Lower lobe of right lung (tissue), 2 donors: ENCODE measurements around the gene CNTROB. TPM values are rescaled to one million over a fixed set of nuclear protein-coding genes. Genes with fewer than 3 reads are reported as not detected.

Source experiments
- ATAC-seq, 2 donors: fragments of 200-7000 bp; cut with Tn5 transposase; one replicate each; pipeline ENCODE4 v1.9.1; 2020 to 2022; ENCODE audit warnings: mild to moderate bottlenecking in 2 of 2, moderate library complexity in 2 of 2
- DNase-seq: peaks from one replicate; pipeline ENCODE4 v3.0.0-alpha.2; 2020
- H3K27ac ChIP-seq: fragments of 200-600 bp; one replicate; pipeline ENCODE4 v1.8.0; 2022
- H3K27me3 ChIP-seq: fragments of 200-600 bp; one replicate; pipeline ENCODE4 v1.8.0; 2022; ENCODE audit warnings: low read depth
- H3K36me3 ChIP-seq: fragments of 200-600 bp; one replicate; pipeline ENCODE4 v1.8.0; 2022; ENCODE audit warnings: mild to moderate bottlenecking
- H3K4me1 ChIP-seq: fragments of 200-600 bp; one replicate; pipeline ENCODE4 v1.8.0; 2022
- H3K4me3 ChIP-seq: fragments of 200-600 bp; one replicate; pipeline ENCODE4 v1.8.0; 2022; ENCODE audit warnings: mild to moderate bottlenecking
- H3K9me3 ChIP-seq: fragments of 200-600 bp; one replicate; pipeline ENCODE4 v1.8.0; 2022
- intact Hi-C: fragments of 100-400 bp; cut with DNase I; formaldehyde crosslinking; loops from one replicate; pipeline ENCODE4 v1.11.0; 2022
- total RNA-seq: library from RNA; stranded (reverse); fragmentation: NEBNext Ultra II Directional; extraction: Animal tissue kit (Norgen Biotek cat#: 25700); gene quantifications from one replicate; pipeline ENCODE4 v1.2.1, GENCODE V29; 2021
- TF ChIP-seq, protein P1 (sequence below): fragments of 200-600 bp; IDR thresholded peaks from one replicate; pipeline ENCODE4 v1.8.0; 2022; ENCODE audit warnings: antibody characterized with exemption, mild to moderate bottlenecking
- donor health status: DM: no; HTN: yes; CAD: no; lungs with severe emphysema.

Gene CNTROB
- total RNA-seq, 1 donor from 2014 or later: 56.2 TPM

DNA sequence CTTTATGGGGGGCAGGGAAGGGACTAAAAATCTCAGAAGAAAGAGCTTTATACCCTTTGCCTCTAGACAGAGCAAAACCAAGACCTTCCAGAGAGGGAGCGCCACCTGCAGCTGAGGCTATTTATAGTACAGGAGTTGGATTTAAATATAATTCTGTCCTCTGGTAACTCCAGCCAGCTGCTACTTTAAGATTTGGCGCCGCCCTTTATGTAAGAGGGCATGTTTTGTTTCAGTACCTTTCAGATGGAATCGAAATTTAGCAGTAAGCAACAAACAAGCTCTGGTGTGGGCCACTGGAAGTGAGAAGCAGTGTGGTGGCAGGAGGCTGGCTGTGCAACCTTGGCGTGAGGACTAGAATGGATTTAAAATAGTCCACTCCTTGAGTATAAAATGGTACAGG is 65.2 kb downstream of the CNTROB start:
- peaks cover 22% of the 10 kb centered on the region for H3K27me3 ChIP-seq
- ATAC-seq (peak; percentile 76 to 81), DNase-seq (no peak)
- H3K4me3 ChIP-seq: no peak overlapping the region
- TF ChIP-seq, protein P1, sequence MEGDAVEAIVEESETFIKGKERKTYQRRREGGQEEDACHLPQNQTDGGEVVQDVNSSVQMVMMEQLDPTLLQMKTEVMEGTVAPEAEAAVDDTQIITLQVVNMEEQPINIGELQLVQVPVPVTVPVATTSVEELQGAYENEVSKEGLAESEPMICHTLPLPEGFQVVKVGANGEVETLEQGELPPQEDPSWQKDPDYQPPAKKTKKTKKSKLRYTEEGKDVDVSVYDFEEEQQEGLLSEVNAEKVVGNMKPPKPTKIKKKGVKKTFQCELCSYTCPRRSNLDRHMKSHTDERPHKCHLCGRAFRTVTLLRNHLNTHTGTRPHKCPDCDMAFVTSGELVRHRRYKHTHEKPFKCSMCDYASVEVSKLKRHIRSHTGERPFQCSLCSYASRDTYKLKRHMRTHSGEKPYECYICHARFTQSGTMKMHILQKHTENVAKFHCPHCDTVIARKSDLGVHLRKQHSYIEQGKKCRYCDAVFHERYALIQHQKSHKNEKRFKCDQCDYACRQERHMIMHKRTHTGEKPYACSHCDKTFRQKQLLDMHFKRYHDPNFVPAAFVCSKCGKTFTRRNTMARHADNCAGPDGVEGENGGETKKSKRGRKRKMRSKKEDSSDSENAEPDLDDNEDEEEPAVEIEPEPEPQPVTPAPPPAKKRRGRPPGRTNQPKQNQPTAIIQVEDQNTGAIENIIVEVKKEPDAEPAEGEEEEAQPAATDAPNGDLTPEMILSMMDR: peak; percentile 37
- no peaks in the 10 kb centered on the region for H3K36me3 ChIP-seq
- no peak overlapping the region for H3K27ac ChIP-seq
- peaks cover under 1% of the 10 kb centered on the region for H3K4me1 ChIP-seq
- H3K9me3 ChIP-seq: no peaks in the 10 kb centered on the region
- intact Hi-C loops: no loop called here

Other genes with a start within 250 kb of the CNTROB start
- gene TP53, start 244.7 kb upstream of the CNTROB start, total RNA-seq: 34.8 TPM
- gene WRAP53, start 243.7 kb upstream of the CNTROB start, total RNA-seq: 8.3 TPM
- gene EFNB3, start 227.0 kb upstream of the CNTROB start, total RNA-seq: 1.6 TPM
- gene DNAH2, start 214.5 kb upstream of the CNTROB start, total RNA-seq: 6.2 TPM
- 46.1 TPM for gene KDM6B, start 98.0 kb upstream of the CNTROB start, total RNA-seq
- 12.0 TPM for gene TMEM88, start 77.1 kb upstream of the CNTROB start, total RNA-seq
- gene NAA38, start 74.6 kb upstream of the CNTROB start, total RNA-seq: 61.5 TPM
- gene CYB5D1, start 74.2 kb upstream of the CNTROB start, total RNA-seq: 12.6 TPM
- 77.9 TPM for gene CHD3, start 43.4 kb upstream of the CNTROB start, total RNA-seq
- gene RNF227, start 15.9 kb upstream of the CNTROB start, total RNA-seq: 7.5 TPM
- 5.2 TPM for gene KCNAB3, start 2.4 kb upstream of the CNTROB start, total RNA-seq
- 110 TPM for gene TRAPPC1, start 260 bp upstream of the CNTROB start, total RNA-seq
- gene GUCY2D, start 70.4 kb downstream of the CNTROB start, total RNA-seq: 3.1 TPM
- 53.5 TPM for gene ALOX15B, start 106.9 kb downstream of the CNTROB start, total RNA-seq
- gene ALOX12B, start 155.5 kb downstream of the CNTROB start, total RNA-seq: not detected
- not detected for gene ALOXE3, start 186.3 kb downstream of the CNTROB start, total RNA-seq
- gene HES7, start 191.9 kb downstream of the CNTROB start, total RNA-seq: 0.21 TPM
- gene PER1, start 220.2 kb downstream of the CNTROB start, total RNA-seq: 252 TPM
- gene VAMP2, start 230.7 kb downstream of the CNTROB start, total RNA-seq: 77.0 TPM
- gene TMEM107, start 244.2 kb downstream of the CNTROB start, total RNA-seq: 12.9 TPM